Measurements from ENCODE around the gene ATXN1. TPM values are rescaled to one million over a fixed set of nuclear protein-coding genes. Genes with fewer than 3 reads are reported as not detected.

The ATXN1 gene
- polyA plus RNA-seq, 1 donor from 2014 or later: 28.2 TPM

- H2AFZ ChIP-seq (ENCODE audit: low read depth, low read length): no peak overlapping the region
- H3K9me3 ChIP-seq (ENCODE audit: low read length): no peaks in the 10 kb centered on the region
- H3K79me2 ChIP-seq (replicated peaks; ENCODE audit: insufficient read depth, low read length): no peaks in the 10 kb centered on the region
- no peak overlapping the region for H3K4me3 ChIP-seq (ENCODE audit: low read length)
- no peaks in the 10 kb centered on the region for H4K20me1 ChIP-seq (ENCODE audit: insufficient read depth)
- H3F3A ChIP-seq (ENCODE audit: insufficient read depth, low read length, poor library complexity, severe bottlenecking): no peaks in the 10 kb centered on the region
- no peaks in the 10 kb centered on the region for H3K36me3 ChIP-seq (ENCODE audit: insufficient read depth, low read length)
- no peak overlapping the region for H3K4me2 ChIP-seq (ENCODE audit: low read length)
- H3K27me3 ChIP-seq (ENCODE audit: insufficient read depth, low read depth, low read length): no peaks in the 10 kb centered on the region
- H3K9ac ChIP-seq (ENCODE audit: low read length): no peak overlapping the region
- no peak overlapping the region for H3K27ac ChIP-seq (ENCODE audit: low read length)
- no peaks in the 10 kb centered on the region for H3K9me2 ChIP-seq (ENCODE audit: insufficient read depth, low read length)
- TF ChIP-seq CTCF (IDR thresholded peaks at IDR 0.05; ENCODE audit: poor library complexity, severe bottlenecking): no peak
- no peak for TF ChIP-seq SMC3 (conservative IDR thresholded peaks at IDR 0.05; ENCODE audit: poor library complexity)
- no peak for TF ChIP-seq TAF1 (IDR thresholded peaks at IDR 0.05; ENCODE audit: low read depth)
- TF ChIP-seq POLR2AphosphoS5 (IDR thresholded peaks at IDR 0.05): no peak
- no peak for TF ChIP-seq RAD21 (conservative IDR thresholded peaks at IDR 0.05)
- no peak for TF ChIP-seq REST (IDR thresholded peaks at IDR 0.05; ENCODE audit: borderline replicate concordance)
- no peak for TF ChIP-seq MXI1 (conservative IDR thresholded peaks at IDR 0.05; ENCODE audit: poor library complexity, severe bottlenecking)
- no peak for TF ChIP-seq EZH2 (IDR thresholded peaks at IDR 0.05; ENCODE audit: borderline replicate concordance, insufficient read depth, low read length, poor library complexity, severe bottlenecking)
- no peak for TF ChIP-seq EP300 (conservative IDR thresholded peaks at IDR 0.05; ENCODE audit: poor library complexity, severe bottlenecking)
Measured at GRCh38 chr6:16369989-16370388, 391.3 kb downstream of the ATXN1 start.

GRCh38 chr6:16369140-16369745, 392.0 kb downstream of the ATXN1 start:
- Histone ChIP-seq H3K4me3 (ENCODE audit: low read length) (no peak overlapping the region), H3K27me3 (ENCODE audit: insufficient read depth, low read depth, low read length) (no peaks in the 10 kb centered on the region), H4K20me1 (ENCODE audit: insufficient read depth) (no peaks in the 10 kb centered on the region), H3F3A (ENCODE audit: insufficient read depth, low read length, poor library complexity, severe bottlenecking) (no peaks in the 10 kb centered on the region), H3K4me2 (ENCODE audit: low read length) (no peak overlapping the region), H3K27ac (ENCODE audit: low read length) (no peak overlapping the region), H3K36me3 (ENCODE audit: insufficient read depth, low read length) (no peaks in the 10 kb centered on the region), H2AFZ (ENCODE audit: low read depth, low read length) (no peak overlapping the region), H3K9me3 (ENCODE audit: low read length) (no peaks in the 10 kb centered on the region), H3K9ac (ENCODE audit: low read length) (no peak overlapping the region), H3K9me2 (ENCODE audit: insufficient read depth, low read length) (no peaks in the 10 kb centered on the region), H3K79me2 (replicated peaks; ENCODE audit: insufficient read depth, low read length) (no peaks in the 10 kb centered on the region)
- TF ChIP-seq TAF1 (IDR thresholded peaks at IDR 0.05; ENCODE audit: low read depth) (no peak), REST (IDR thresholded peaks at IDR 0.05; ENCODE audit: borderline replicate concordance) (no peak), EP300 (conservative IDR thresholded peaks at IDR 0.05; ENCODE audit: poor library complexity, severe bottlenecking) (no peak), MXI1 (conservative IDR thresholded peaks at IDR 0.05; ENCODE audit: poor library complexity, severe bottlenecking) (no peak), RAD21 (conservative IDR thresholded peaks at IDR 0.05) (no peak), EZH2 (IDR thresholded peaks at IDR 0.05; ENCODE audit: borderline replicate concordance, insufficient read depth, low read length, poor library complexity, severe bottlenecking) (no peak), POLR2AphosphoS5 (IDR thresholded peaks at IDR 0.05) (no peak), SMC3 (conservative IDR thresholded peaks at IDR 0.05; ENCODE audit: poor library complexity) (no peak)

Measured in neural cell (in vitro differentiated cells).